GM18502 (cell line): Measurements from ENCODE around the gene JAKMIP3.

Source experiments
- ATAC-seq: cut with Tn5 transposase; IDR thresholded peaks from one replicate; pipeline ENCODE4 v1.9.1; 2021; ENCODE audit warnings: mild to moderate bottlenecking; ENCODE audit not compliant: unreplicated experiment, poor library complexity

The JAKMIP3 gene

GRCh38 chr10:132097609-132098377 lies 32.0 kb downstream of the JAKMIP3 start:
- ATAC-seq, result no peak

GRCh38 chr10:132098539-132099388 lies 33.0 kb downstream of the JAKMIP3 start:
- no peak for ATAC-seq

- no peak for ATAC-seq
Measured at GRCh38 chr10:132099389-132100090, 33.8 kb downstream of the JAKMIP3 start.

- no peak for ATAC-seq
Measured at GRCh38 chr10:132100091-132100481, 34.3 kb downstream of the JAKMIP3 start.

- ATAC-seq, result no peak
Measured at GRCh38 chr10:132100556-132101349, 35.0 kb downstream of the JAKMIP3 start.

- no peak for ATAC-seq
Measured at GRCh38 chr10:132101529-132101928, 35.8 kb downstream of the JAKMIP3 start.

GRCh38 chr10:132102071-132102716 lies 36.4 kb downstream of the JAKMIP3 start:
- ATAC-seq, result no peak

- no peak for ATAC-seq
Measured at GRCh38 chr10:132102717-132103110, 37.0 kb downstream of the JAKMIP3 start.

- no peak for ATAC-seq
Measured at GRCh38 chr10:132103116-132103910, 37.6 kb downstream of the JAKMIP3 start.

- ATAC-seq, result no peak
Measured at GRCh38 chr10:132104062-132104461, 38.3 kb downstream of the JAKMIP3 start.

- ATAC-seq, result no peak
Measured at GRCh38 chr10:132104471-132105301, 38.9 kb downstream of the JAKMIP3 start.

- no peak for ATAC-seq
Measured at GRCh38 chr10:132105302-132105995, 39.7 kb downstream of the JAKMIP3 start.

GRCh38 chr10:132106431-132106830 lies 40.7 kb downstream of the JAKMIP3 start:
- ATAC-seq, result no peak

- ATAC-seq, result no peak
Measured at GRCh38 chr10:132107186-132107948, 41.6 kb downstream of the JAKMIP3 start.

GRCh38 chr10:132107949-132108877 lies 42.5 kb downstream of the JAKMIP3 start:
- ATAC-seq, result no peak
